Measurements from ENCODE around the gene MAJIN.

- no peak for TF ChIP-seq EZH2 (IDR thresholded peaks at IDR 0.05; ENCODE audit: borderline replicate concordance)
- no peak for TF ChIP-seq CTCF (IDR thresholded peaks at IDR 0.05; ENCODE audit: poor library complexity)
- TF ChIP-seq EZH2phosphoT487 (IDR thresholded peaks at IDR 0.05; ENCODE audit: low read depth, severe bottlenecking, unreplicated experiment): no peak
Measured at GRCh38 chr11:64898541-64898940, 73.4 kb downstream of the MAJIN start.

All from hepatocyte (in vitro differentiated cells).